Hematopoietic multipotent progenitor cell treated with erythropoietin and hydrocortisone succinate and interleukin-3 and kit ligand, for 17 days (in vitro differentiated cells): Measurements from ENCODE around the gene KCNA2.
A peak's percentile ranks its signal among the peaks of the same experiment; 100 is the strongest.

Experiments
- DNase-seq: peaks from one replicate; pipeline ENCODE4 v3.0.0-alpha.2; 2015; ENCODE audit warnings: low spot score

Gene KCNA2

GRCh38 chr1:110628323-110629105, 22.4 kb upstream of the KCNA2 start:
- no peak for DNase-seq

DNA sequence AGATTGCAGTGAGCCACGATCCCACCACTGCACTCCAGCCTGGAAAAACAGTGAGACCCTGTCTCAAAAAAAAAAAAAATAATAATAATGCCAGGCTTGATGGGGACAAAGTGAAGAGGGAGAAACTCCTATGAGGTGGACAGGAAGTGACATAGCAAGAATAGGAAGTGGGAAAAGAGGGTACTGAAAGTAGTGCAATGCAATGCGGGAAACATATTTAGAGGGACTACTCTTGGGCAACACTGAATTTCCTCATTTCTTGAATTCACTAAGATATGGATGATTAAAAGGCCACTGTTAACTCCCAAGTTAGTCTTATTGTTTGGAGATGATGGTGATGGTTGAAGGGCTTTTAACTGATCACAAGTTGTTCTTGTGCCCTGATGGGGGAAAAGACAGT, 21.6 kb upstream of the KCNA2 start:
- no peak for DNase-seq

DNA sequence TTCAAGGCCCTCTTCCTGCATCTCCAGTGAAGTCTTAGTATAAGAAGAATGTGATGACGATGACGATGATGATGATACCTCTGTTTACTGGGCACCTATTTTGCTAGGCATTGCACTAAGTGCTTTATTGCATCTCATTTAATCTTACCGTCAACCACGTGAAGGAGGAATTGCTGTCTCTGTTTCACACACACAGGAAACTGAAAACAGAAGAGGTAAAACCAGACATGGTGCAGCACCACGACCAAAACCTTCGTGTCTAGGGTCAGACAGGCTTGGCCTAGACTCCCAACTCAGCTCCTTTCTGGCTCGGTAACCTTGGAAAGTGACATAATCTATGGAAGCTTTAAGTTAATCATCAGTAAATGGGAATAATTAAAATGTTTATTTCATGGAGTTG, 20.7 kb upstream of the KCNA2 start:
- no peak for DNase-seq

GRCh38 chr1:110620686-110621085, 14.5 kb upstream of the KCNA2 start:
- no peak for DNase-seq

DNA sequence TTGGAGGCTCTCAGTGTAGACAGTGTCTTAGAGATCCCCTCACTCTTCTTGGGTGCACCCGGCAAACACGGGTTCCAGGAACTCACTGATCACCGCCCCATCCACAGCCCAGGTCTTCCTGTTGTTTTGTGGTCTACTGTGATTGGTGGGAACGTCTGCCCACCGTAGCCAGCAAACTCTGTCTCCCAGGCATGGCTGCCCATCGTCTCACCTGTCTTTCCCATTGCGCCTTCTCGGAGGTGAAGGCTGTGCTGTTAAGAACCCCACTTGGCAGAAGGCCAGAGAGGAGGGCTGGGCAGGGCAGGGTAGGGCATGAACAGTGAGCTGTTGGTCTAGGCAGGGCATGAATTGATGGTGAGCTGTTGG, 14.1 kb upstream of the KCNA2 start:
- no peak for DNase-seq

GRCh38 chr1:110619412-110620249, 13.5 kb upstream of the KCNA2 start:
- peak; percentile 75 for DNase-seq

GRCh38 chr1:110618668-110619067, 12.5 kb upstream of the KCNA2 start:
- no peak for DNase-seq

DNA sequence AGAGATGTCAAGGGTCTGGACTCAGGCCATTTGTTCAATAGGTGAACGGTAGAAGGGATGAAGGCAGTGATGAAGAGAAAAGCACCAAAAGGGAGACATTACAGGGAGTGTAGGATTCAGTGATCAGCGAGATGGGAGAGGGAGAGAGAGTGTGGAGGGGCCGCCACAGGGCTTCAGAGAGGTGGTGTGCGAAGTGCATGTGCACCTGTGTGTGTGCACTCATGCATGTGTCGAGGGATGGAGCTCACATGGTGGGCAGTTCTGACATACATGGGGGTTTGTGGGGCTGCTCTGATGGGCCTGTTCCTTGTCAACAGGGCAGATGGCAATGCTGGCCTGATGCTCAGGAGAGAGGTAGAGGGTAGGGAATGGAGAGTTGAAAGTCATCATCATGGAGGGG, 11.4 kb upstream of the KCNA2 start:
- DNase-seq: no peak

GRCh38 chr1:110617116-110617515, 11.0 kb upstream of the KCNA2 start:
- DNase-seq: no peak

GRCh38 chr1:110616587-110616986, 10.4 kb upstream of the KCNA2 start:
- peak; percentile 47 for DNase-seq

DNA sequence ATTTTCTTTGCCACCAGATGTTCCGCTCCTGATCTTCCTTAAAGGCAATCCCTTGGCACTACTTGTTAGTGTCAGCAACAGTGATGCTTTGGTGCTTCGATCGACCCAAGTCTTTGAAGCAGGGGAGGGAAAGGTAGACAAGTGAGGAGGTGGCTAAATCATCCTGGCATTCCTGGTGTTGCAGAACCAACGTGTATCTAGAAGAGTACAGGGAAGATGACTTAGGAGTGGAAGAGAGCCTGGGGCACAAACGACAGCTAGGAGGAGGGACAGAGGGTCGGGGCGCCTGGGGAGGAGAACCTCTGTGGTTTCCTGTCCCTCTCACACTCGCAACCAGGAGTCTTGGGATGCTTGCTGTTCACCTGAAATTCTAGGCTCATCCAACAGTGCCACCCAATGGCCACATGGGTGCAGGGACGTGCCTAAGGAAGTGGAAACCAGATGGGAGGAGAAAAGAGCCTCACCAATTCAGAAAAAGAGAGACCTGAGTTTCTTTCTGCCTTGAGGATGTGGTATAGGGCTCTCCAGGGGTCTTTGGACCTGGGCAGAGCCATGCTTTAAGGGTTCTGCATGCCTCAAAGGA, 9.5 kb upstream of the KCNA2 start:
- DNase-seq: peak; percentile 23

DNA sequence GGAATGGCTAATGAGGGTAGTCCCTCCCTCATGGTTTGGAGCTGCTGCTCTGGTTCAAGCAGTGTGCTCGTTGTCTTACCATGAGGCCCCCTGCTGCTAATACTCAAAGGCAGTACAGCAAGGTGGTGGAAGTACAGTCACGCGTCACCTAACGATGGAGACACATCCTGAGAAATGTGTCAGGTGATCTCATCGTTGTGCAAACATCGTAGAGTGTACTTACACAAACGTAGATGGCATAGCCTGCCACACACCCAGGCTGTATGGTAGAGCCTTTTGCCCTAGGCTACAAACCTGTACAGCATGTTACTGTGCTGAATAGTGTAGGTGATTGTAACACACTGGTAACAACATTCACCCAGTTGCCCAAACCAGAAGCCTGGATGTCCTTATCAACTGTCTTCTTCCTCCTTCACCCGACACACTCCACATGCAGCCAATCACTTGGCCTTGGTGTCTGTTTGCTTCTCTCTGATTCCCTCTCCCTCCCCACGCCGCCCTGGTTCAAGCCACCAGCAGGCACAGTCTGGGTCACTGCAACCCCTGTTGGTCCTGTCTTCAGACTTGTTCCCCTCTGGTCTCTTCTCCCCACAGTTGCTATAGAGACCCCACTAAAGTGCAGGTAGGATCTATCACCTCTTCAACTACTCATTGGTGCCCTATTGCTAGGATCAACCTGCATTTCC, 6.0 kb upstream of the KCNA2 start:
- no peak for DNase-seq

GRCh38 chr1:110610696-110611286, 4.6 kb upstream of the KCNA2 start:
- DNase-seq: no peak

GRCh38 chr1:110610084-110610483, 3.9 kb upstream of the KCNA2 start:
- DNase-seq: no peak

DNA sequence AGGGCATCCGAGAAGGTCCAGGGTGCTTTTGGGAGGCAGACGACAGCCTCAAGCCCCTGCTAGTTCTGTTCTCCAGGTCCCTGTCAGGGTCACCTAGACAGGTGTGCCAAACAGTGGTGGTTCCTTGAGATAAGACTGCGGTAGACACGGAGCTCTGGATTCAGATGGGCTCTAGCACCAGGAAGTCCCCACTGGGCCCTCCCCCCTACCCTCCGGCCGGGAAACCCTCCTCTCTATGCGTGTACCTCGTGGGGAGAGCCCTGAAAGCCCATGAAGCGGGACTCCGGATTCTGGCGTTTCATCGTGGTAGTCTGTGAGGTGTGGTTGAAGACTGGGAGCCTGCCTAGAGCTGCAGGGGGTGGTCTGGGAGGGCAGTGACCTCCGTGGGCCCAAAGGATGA, 2.1 kb upstream of the KCNA2 start:
- DNase-seq: no peak

DNA sequence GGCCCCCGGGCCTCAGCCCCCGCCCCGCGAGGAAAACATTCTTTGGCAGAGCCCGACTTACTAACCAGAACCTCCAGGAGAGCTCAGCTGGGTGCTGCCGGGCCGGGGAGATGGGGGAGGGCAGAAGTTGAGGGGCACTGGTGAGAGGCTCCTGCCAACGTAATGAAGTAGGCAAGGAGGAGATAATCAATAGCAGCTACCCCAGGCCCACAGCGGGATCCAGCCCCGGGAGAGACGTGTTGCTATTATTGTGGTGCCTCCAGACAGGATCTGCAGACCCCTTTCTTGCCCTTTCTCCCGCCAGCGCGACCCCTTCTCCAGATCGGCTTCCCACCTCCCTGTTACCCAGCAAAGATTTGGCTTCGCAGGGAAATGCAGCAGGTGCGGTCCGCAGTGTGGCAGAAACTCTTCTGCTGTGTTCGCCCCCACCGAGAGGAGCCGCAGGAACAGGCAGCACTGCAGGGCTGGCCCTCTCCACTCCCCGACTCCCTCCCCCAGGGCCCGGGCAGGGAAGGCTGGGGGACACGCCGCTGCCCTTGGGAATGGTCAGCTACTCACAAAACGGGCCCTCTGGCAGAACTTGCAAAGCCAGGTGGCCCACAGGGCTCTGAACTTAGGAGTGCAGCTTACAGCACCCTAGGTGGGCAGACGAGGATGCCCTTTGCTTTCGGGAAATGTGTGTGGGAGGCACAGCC, 1.5 kb upstream of the KCNA2 start:
- DNase-seq: no peak

DNA sequence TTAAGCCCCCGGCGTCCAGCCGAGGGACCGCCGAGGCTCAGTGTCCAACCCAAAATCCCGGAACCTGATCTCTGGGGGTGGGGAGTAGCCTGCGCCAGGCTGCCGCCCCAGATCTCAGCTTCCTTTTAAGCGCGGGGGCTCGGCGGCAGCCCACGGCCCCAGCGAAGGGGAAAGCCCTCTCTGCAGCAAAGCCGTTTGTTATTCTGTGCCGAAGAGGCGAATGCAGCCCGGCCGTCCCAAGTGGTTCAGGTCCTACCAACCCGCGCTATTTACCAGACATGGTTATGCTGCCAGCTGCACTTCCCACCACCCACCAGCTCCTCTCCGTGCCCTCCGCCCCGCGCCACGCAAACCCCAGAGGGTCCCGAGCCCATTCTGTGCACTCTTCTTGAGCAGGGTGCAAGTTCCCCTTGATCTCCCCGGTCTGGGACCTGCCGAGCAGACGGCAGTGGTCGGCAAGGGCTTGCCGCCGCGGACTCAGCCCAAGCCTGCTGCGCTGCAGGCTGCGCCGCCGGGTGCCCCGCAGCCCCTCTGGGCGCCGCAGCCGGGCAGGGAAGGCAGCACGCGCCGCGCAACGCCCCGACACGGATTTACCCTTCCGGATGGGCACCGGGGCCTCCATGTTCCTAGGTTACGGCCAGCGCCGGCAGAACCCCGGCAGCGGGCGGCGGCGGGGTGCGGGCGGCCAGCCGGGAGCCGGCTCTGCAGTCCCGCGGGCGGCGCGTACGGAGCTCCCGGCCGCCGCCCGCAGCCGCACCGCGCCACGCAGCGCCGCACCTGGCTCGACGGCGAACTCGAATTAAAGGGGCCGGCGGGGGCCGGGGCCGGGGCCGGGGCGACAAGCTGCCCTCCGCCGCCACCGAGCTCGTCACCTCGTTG, 738 bp upstream of the KCNA2 start:
- no peak for DNase-seq

DNA sequence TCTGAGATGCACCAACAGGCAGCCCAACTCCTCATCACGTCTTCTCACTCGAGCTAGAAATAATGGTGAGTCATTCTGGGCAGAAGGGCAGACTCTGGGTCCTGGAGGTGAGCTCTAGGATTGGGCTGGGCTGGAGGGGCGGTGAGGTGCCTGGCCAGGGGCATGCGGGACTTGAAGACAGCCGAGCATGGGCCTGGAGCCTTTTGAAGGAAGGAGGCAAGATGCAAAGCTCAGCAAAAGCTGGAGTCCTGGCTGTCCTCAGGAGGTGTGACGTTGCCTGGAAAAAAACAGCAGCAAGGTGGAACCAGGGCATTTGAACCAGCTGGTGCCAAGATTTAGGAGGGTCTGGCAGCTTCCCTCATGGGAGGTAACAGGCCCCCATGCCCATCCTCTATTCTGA, 712 bp downstream of the KCNA2 start:
- DNase-seq: no peak

- no peak for DNase-seq
Measured at GRCh38 chr1:110604586-110605148, 1.5 kb downstream of the KCNA2 start.

DNA sequence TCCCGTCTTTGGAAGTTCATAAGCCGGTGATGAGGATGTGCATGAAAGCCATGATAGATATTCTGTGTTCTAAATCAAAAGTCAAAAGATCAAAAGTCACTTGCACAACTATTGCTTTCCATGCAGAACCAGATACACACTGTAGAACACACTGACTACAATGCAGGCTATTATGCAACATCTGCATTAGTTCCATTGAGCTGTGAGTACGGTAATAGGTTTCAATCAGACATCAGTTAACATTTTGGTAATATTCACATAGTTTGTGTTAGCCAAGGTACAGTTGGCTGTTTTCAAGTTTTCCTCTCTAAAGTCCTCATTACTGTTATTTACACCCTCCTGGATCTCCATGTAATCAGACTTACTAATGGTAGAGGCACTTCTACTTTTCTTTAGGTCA, 3.1 kb downstream of the KCNA2 start:
- no peak for DNase-seq
